ENCODE data around the gene GLYATL1B. TPM values are rescaled to one million over a fixed set of nuclear protein-coding genes. Genes with fewer than 3 reads are reported as not detected.

GLYATL1B gene
- polyA plus RNA-seq, 3 donors = not detected

DNA sequence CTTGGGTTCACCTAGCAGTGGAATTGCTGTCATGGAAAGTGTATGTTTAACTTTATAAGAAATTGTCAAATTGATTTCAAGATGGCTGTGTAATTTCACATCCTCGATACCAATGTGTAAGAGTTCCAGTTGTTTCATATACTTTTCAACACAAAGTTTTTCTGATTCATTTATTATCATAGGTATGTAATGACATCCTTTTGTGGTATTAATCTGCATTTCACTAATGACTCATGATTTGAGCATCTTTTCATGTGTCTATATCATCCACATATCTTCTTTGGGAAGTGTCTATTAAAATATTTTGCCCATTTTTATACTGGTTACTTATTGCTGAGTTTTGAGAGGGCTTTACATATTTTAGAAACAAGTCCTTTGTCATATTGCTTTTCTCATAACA, 17.0 kb upstream of the GLYATL1B start:
- Histone ChIP-seq H4K20me1 (ENCODE audit: insufficient read depth, low read length) (no peaks in the 10 kb centered on the region), H3K4me3 (replicated peaks in 1 of 3; ENCODE audit: low read depth in 2 of 3, low read length in 3 of 3) (no peak overlapping the region), H3K9me3 (replicated peaks in 1 of 2; ENCODE audit: control insufficient read depth in 1 of 2, insufficient read depth in 1 of 2, low read length in 2 of 2) (no peaks in the 10 kb centered on the region), H3K36me3 (replicated peaks in 1 of 2; ENCODE audit: control insufficient read depth in 1 of 2, insufficient read depth in 2 of 2, low read length in 2 of 2) (no peaks in the 10 kb centered on the region), H3K4me2 (replicated peaks; ENCODE audit: extremely low read depth, low read length, poor library complexity, severe bottlenecking) (no peak overlapping the region), H3K4me1 (ENCODE audit: control insufficient read depth in 1 of 2, insufficient read depth in 2 of 2, low read length in 2 of 2) (no peaks in the 10 kb centered on the region), H2AFZ (ENCODE audit: insufficient read depth, low read depth, low read length, poor library complexity, severe bottlenecking) (no peak overlapping the region), H3K27me3 (ENCODE audit: control insufficient read depth in 2 of 2, insufficient read depth in 2 of 2, low read length in 2 of 2) (peaks cover 0 to 6% of the 10 kb centered on the region in 2 donors), H3K9ac (ENCODE audit: insufficient read depth, low read length, poor library complexity, severe bottlenecking) (no peak overlapping the region), H3K27ac (ENCODE audit: low read depth in 1 of 2, low read length in 2 of 2) (no peak overlapping the region), H3K79me2 (ENCODE audit: insufficient read depth, low read length) (no peaks in the 10 kb centered on the region)
- TF ChIP-seq, protein P1, sequence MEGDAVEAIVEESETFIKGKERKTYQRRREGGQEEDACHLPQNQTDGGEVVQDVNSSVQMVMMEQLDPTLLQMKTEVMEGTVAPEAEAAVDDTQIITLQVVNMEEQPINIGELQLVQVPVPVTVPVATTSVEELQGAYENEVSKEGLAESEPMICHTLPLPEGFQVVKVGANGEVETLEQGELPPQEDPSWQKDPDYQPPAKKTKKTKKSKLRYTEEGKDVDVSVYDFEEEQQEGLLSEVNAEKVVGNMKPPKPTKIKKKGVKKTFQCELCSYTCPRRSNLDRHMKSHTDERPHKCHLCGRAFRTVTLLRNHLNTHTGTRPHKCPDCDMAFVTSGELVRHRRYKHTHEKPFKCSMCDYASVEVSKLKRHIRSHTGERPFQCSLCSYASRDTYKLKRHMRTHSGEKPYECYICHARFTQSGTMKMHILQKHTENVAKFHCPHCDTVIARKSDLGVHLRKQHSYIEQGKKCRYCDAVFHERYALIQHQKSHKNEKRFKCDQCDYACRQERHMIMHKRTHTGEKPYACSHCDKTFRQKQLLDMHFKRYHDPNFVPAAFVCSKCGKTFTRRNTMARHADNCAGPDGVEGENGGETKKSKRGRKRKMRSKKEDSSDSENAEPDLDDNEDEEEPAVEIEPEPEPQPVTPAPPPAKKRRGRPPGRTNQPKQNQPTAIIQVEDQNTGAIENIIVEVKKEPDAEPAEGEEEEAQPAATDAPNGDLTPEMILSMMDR (IDR thresholded peaks at IDR 0.05) = no peak
- intact Hi-C loops (cut with micrococcal nuclease) = loop anchor here in 1 of 2 donors (10.0 kb wide), 1 partner anchor 414 kb away; no protein-coding TSS in a partner anchor
- Mint-ChIP-seq H3K27me3 (ENCODE audit: low read depth in 3 of 3) (peaks cover 12 to 22% (median 12%) of the 10 kb centered on the region in 3 donors), H3K4me1 (no peaks in the 10 kb centered on the region), H3K9me3 (no peaks in the 10 kb centered on the region), H3K36me3 (no peaks in the 10 kb centered on the region), H3K27ac (no peak overlapping the region), H3K4me3 (no peak overlapping the region)
- no peak for DNase-seq
- WGBS (ENCODE audit: insufficient coverage) = no CpG with 5 or more reads among the region's 1 CpG

DNA sequence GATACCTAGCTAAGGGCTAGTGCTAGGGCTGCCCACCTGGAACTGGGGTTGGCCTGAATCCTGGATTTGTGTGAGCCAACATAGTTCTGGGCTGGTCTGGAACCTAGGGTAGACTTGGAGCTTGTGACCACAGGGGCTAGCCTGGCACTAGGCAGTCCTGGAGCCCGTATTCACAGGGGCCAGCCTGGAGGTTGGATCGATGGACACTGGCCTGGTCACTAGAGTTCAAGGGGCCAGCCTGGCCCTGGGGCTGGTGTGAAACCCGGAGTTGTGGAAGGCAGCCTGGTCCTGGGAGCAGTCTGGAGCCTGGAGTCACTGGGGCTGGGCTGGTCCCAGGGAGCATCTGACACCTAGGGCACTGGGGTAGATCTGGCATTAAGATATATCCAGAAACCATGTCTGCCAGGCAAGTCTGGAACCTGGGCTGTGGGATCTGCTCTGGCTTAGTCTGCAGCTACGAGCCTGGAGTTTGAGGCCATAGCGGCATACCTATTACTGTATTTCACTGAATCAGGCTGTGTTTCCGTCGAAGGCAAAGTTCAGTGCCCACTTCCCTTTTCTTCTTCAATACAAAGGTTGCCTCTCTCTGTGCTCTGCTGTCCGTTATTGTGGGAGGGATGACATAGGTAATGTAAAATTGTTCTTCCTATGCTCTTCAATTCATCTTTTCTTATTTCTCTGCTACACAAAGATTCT, 9.1 kb upstream of the GLYATL1B start:
- no peak overlapping the region for H3K4me2 ChIP-seq (replicated peaks; ENCODE audit: extremely low read depth, low read length, poor library complexity, severe bottlenecking)
- peaks cover 13 to 25% of the 10 kb centered on the region in 2 donors for H3K4me1 ChIP-seq (ENCODE audit: control insufficient read depth in 1 of 2, insufficient read depth in 2 of 2, low read length in 2 of 2)

More for the DNA sequence above, 9.1 kb upstream of the GLYATL1B start:
- Histone ChIP-seq H2AFZ (ENCODE audit: insufficient read depth, low read depth, low read length, poor library complexity, severe bottlenecking) (no peak overlapping the region), H3K9ac (ENCODE audit: insufficient read depth, low read length, poor library complexity, severe bottlenecking) (no peak overlapping the region), H4K20me1 (ENCODE audit: insufficient read depth, low read length) (no peaks in the 10 kb centered on the region), H3K27me3 (ENCODE audit: control insufficient read depth in 2 of 2, insufficient read depth in 2 of 2, low read length in 2 of 2) (no peaks in the 10 kb centered on the region), H3K79me2 (ENCODE audit: insufficient read depth, low read length) (no peaks in the 10 kb centered on the region), H3K27ac (ENCODE audit: low read depth in 1 of 2, low read length in 2 of 2) (no peak overlapping the region), H3K9me3 (replicated peaks in 1 of 2; ENCODE audit: control insufficient read depth in 1 of 2, insufficient read depth in 1 of 2, low read length in 2 of 2) (no peaks in the 10 kb centered on the region), H3K36me3 (replicated peaks in 1 of 2; ENCODE audit: control insufficient read depth in 1 of 2, insufficient read depth in 2 of 2, low read length in 2 of 2) (no peaks in the 10 kb centered on the region), H3K4me3 (replicated peaks in 1 of 3; ENCODE audit: low read depth in 2 of 3, low read length in 3 of 3) (no peak overlapping the region)
- intact Hi-C loops (cut with micrococcal nuclease) = no loop called here
- H3K36me3 Mint-ChIP-seq = no peaks in the 10 kb centered on the region
- H3K4me1 Mint-ChIP-seq = peaks cover 20% of the 10 kb centered on the region
- H3K9me3 Mint-ChIP-seq = peaks cover 0 to 3% (median 2%) of the 10 kb centered on the region in 7 donors
- no peak overlapping the region for H3K4me3 Mint-ChIP-seq
- peak; percentile 11 to 34 (median 31) for DNase-seq
- H3K27me3 Mint-ChIP-seq (ENCODE audit: low read depth in 3 of 3) = peaks cover 0 to 2% (median 0%) of the 10 kb centered on the region in 3 donors
- H3K27ac Mint-ChIP-seq = no peak overlapping the region
- WGBS (ENCODE audit: insufficient coverage) = 59% methylated on average over 5 of the region's 8 CpGs
- TF ChIP-seq, protein P1 (IDR thresholded peaks at IDR 0.05) = no peak

All from CD14-positive monocyte (primary cell).